Astrocyte of the cerebellum (primary cell): ENCODE data around the gene SLIT3.

ENCODE experiments used
- DNase-seq: peaks from one replicate; pipeline ENCODE4 v3.0.0-alpha.2; 2011; ENCODE audit warnings: low read depth
- H3K4me3 ChIP-seq: 2 replicates; pipeline ENCODE4 v1.5.1; 2011; ENCODE audit warnings: mild to moderate bottlenecking, low read depth, low read length, moderate library complexity
- CTCF ChIP-seq: IDR thresholded peaks from 2 replicates; pipeline ENCODE4 v1.5.1; 2012; ENCODE audit warnings: low read length, low read depth, moderate library complexity, mild to moderate bottlenecking; ENCODE audit errors: missing control alignments
- in situ Hi-C: cut with HindIII; loops from 2 replicates; pipeline ENCODE4 v1.10.0; 2017; ENCODE audit warnings: low sequenced_read_pairs

Gene SLIT3

GRCh38 chr5:169050146-169050571, 250.8 kb downstream of the SLIT3 start:
- no peak overlapping the region for H3K4me3 ChIP-seq
- no peak for TF ChIP-seq CTCF
- DNase-seq, result no peak
- in situ Hi-C loops, result no loop called here

- no peak for TF ChIP-seq CTCF
- H3K4me3 ChIP-seq, result no peak overlapping the region
- in situ Hi-C loops, result no loop called here
- no peak for DNase-seq
These were observed 251.2 kb downstream of the SLIT3 start for GRCh38 chr5:169049712-169050111.

- TF ChIP-seq CTCF, result no peak
- no peak overlapping the region for H3K4me3 ChIP-seq
- no peak for DNase-seq
- in situ Hi-C loops, result no loop called here
These were observed 252.5 kb downstream of the SLIT3 start for GRCh38 chr5:169048181-169049125.

- no peak overlapping the region for H3K4me3 ChIP-seq
- no peak for TF ChIP-seq CTCF
- in situ Hi-C loops, result no loop called here
- no peak for DNase-seq
These were observed 256.0 kb downstream of the SLIT3 start for GRCh38 chr5:169044962-169045361.

GRCh38 chr5:169041180-169041579, 259.8 kb downstream of the SLIT3 start:
- no peak overlapping the region for H3K4me3 ChIP-seq
- in situ Hi-C loops, result no loop called here
- DNase-seq, result no peak
- no peak for TF ChIP-seq CTCF

- no peak overlapping the region for H3K4me3 ChIP-seq
- in situ Hi-C loops, result no loop called here
- TF ChIP-seq CTCF, result no peak
- no peak for DNase-seq
These were observed 261.3 kb downstream of the SLIT3 start for GRCh38 chr5:169039592-169039991.
